Ectodermal cell (in vitro differentiated cells): ENCODE measurements around the gene MTM1. TPM values are rescaled to one million over a fixed set of nuclear protein-coding genes. Genes with fewer than 3 reads are reported as not detected.

ENCODE experiments used
- H3K27ac ChIP-seq: 2 replicates; pipeline ENCODE4 v1.7.0; 2013; ENCODE audit warnings: mild to moderate bottlenecking, low read depth, low read length; ENCODE audit not compliant: insufficient read depth, poor library complexity, severe bottlenecking
- H3K27me3 ChIP-seq: 2 replicates; pipeline ENCODE4 v1.7.0; 2013; ENCODE audit warnings: mild to moderate bottlenecking, low read length; ENCODE audit not compliant: insufficient read depth, control insufficient read depth, poor library complexity, severe bottlenecking
- H3K36me3 ChIP-seq: one replicate; pipeline ENCODE4 v1.7.0; 2013; ENCODE audit warnings: low read length; ENCODE audit not compliant: control insufficient read depth, insufficient read depth
- H3K4me1 ChIP-seq: one replicate; pipeline ENCODE4 v1.7.0; 2013; ENCODE audit warnings: low read length; ENCODE audit not compliant: control insufficient read depth, insufficient read depth
- H3K4me3 ChIP-seq: 2 replicates; pipeline ENCODE4 v1.7.0; 2013; ENCODE audit warnings: low read depth, low read length, control low read depth; ENCODE audit not compliant: insufficient read depth
- H3K9me3 ChIP-seq: 2 replicates; pipeline ENCODE4 v1.7.0; 2013; ENCODE audit warnings: mild to moderate bottlenecking, low read length, moderate library complexity; ENCODE audit not compliant: control insufficient read depth
- WGBS, 2 experiments: methylation state at CpG; one replicate each; pipeline ENCODE4 v1.1.7; 2013; ENCODE audit warnings: missing lambda C conversion rate in 2 of 2; 5-methylcytosine and 5-hydroxymethylcytosine counted together
- polyA plus RNA-seq, 4 experiments: library from polyadenylated mRNA; stranded (reverse); fragments of 50-300 nt; gene quantifications; one replicate each; pipeline ENCODE4 v1.2.3, GENCODE V29; 2013

The MTM1 gene
- 13.5 TPM for polyA plus RNA-seq (2013, experiment 1 of 4)
- 12.7 TPM for polyA plus RNA-seq (2013, experiment 2 of 4)
- polyA plus RNA-seq (2013, experiment 3 of 4): 11.9 TPM
- 14.1 TPM for polyA plus RNA-seq (2013, experiment 4 of 4)

- no peaks in the 10 kb centered on the region for H3K36me3 ChIP-seq
- WGBS, 2 experiments: 0% methylated on average over 88 to 89 of the region's 89 CpGs
- no peaks in the 10 kb centered on the region for H3K9me3 ChIP-seq
- H3K27ac ChIP-seq: no peak within 1 kb of the TSS
- peaks cover 14% of the 10 kb centered on the region for H3K4me1 ChIP-seq
- H3K4me3 ChIP-seq: peak within 1 kb of the TSS; percentile 73
- no peaks in the 10 kb centered on the region for H3K27me3 ChIP-seq
Observed at GRCh38 chrX:150568320-150569154, at the start of gene MTM1. Gene MTM1 (plus strand): TSS chrX:150568621. CDS start chrX:150592615, 23,994 bp downstream.

- H3K4me3 ChIP-seq: no peak overlapping the region
- H3K4me1 ChIP-seq: no peaks in the 10 kb centered on the region
- no peaks in the 10 kb centered on the region for H3K36me3 ChIP-seq
- no peaks in the 10 kb centered on the region for H3K27me3 ChIP-seq
- 88 to 93% methylated on average over 2 of the region's 2 CpGs for WGBS, 2 experiments
- no peak overlapping the region for H3K27ac ChIP-seq
- H3K9me3 ChIP-seq: no peaks in the 10 kb centered on the region
Observed at GRCh38 chrX:150522494-150522893, 45.9 kb upstream of the MTM1 start.

- Histone ChIP-seq H3K9me3 (no peaks in the 10 kb centered on the region), H3K36me3 (no peaks in the 10 kb centered on the region), H3K4me1 (no peaks in the 10 kb centered on the region), H3K27ac (no peak overlapping the region), H3K27me3 (no peaks in the 10 kb centered on the region), H3K4me3 (no peak overlapping the region)
- 91 to 92% methylated on average over 10 of the region's 10 CpGs for WGBS, 2 experiments
Observed at GRCh38 chrX:150525061-150525919, 43.1 kb upstream of the MTM1 start.

- Histone ChIP-seq H3K27me3 (no peaks in the 10 kb centered on the region), H3K4me1 (peaks cover 4% of the 10 kb centered on the region), H3K4me3 (no peak overlapping the region), H3K36me3 (no peaks in the 10 kb centered on the region), H3K9me3 (no peaks in the 10 kb centered on the region), H3K27ac (no peak overlapping the region)
- 78 to 84% methylated on average over 7 of the region's 7 CpGs for WGBS, 2 experiments
Observed at GRCh38 chrX:150526692-150527091, 41.7 kb upstream of the MTM1 start.

- Histone ChIP-seq H3K27me3 (no peaks in the 10 kb centered on the region), H3K9me3 (no peaks in the 10 kb centered on the region), H3K4me3 (no peak overlapping the region), H3K27ac (no peak overlapping the region), H3K4me1 (peaks cover 4% of the 10 kb centered on the region), H3K36me3 (no peaks in the 10 kb centered on the region)
- WGBS, 2 experiments: 91 to 96% methylated on average over 3 of the region's 3 CpGs
Observed at GRCh38 chrX:150527108-150527507, 41.3 kb upstream of the MTM1 start.

GRCh38 chrX:150529587-150529986 lies 38.8 kb upstream of the MTM1 start:
- H3K4me1 ChIP-seq: peaks cover 4% of the 10 kb centered on the region
- no peaks in the 10 kb centered on the region for H3K27me3 ChIP-seq
- H3K27ac ChIP-seq: no peak overlapping the region
- H3K4me3 ChIP-seq: no peak overlapping the region
- H3K9me3 ChIP-seq: no peaks in the 10 kb centered on the region
- H3K36me3 ChIP-seq: no peaks in the 10 kb centered on the region
- 86 to 97% methylated on average over 3 of the region's 3 CpGs for WGBS, 2 experiments

GRCh38 chrX:150530821-150531220 lies 37.6 kb upstream of the MTM1 start:
- Histone ChIP-seq H3K4me1 (peaks cover 4% of the 10 kb centered on the region), H3K36me3 (no peaks in the 10 kb centered on the region), H3K27ac (no peak overlapping the region), H3K9me3 (no peaks in the 10 kb centered on the region), H3K27me3 (no peaks in the 10 kb centered on the region), H3K4me3 (no peak overlapping the region)
- 88 to 92% methylated on average over 7 of the region's 7 CpGs for whole genome bisulfite sequencing, 2 experiments

- Histone ChIP-seq H3K4me1 (peaks cover 4% of the 10 kb centered on the region), H3K27ac (no peak overlapping the region), H3K27me3 (no peaks in the 10 kb centered on the region), H3K9me3 (no peaks in the 10 kb centered on the region), H3K4me3 (no peak overlapping the region), H3K36me3 (no peaks in the 10 kb centered on the region)
- WGBS, 2 experiments: 76 to 91% methylated on average over 4 of the region's 4 CpGs
Observed at GRCh38 chrX:150531467-150531866, 37.0 kb upstream of the MTM1 start.

GRCh38 chrX:150533863-150534262 lies 34.6 kb upstream of the MTM1 start:
- no peak overlapping the region for H3K4me3 ChIP-seq
- no peaks in the 10 kb centered on the region for H3K9me3 ChIP-seq
- peaks cover 4% of the 10 kb centered on the region for H3K4me1 ChIP-seq
- 94% methylated on average over 3 of the region's 3 CpGs for WGBS, 2 experiments
- H3K36me3 ChIP-seq: no peaks in the 10 kb centered on the region
- H3K27me3 ChIP-seq: no peaks in the 10 kb centered on the region
- no peak overlapping the region for H3K27ac ChIP-seq
